ENCODE results near the gene SLC25A25. TPM values are rescaled to one million over a fixed set of nuclear protein-coding genes. Genes with fewer than 3 reads are reported as not detected.

Gene SLC25A25
- total and polyA plus RNA-seq, 9 of the 15 experiments (the other 6 are each of a cell fraction or from before 2014, with no cell fraction given) = 0.07 to 35.9 (median 23.2) TPM

DNA sequence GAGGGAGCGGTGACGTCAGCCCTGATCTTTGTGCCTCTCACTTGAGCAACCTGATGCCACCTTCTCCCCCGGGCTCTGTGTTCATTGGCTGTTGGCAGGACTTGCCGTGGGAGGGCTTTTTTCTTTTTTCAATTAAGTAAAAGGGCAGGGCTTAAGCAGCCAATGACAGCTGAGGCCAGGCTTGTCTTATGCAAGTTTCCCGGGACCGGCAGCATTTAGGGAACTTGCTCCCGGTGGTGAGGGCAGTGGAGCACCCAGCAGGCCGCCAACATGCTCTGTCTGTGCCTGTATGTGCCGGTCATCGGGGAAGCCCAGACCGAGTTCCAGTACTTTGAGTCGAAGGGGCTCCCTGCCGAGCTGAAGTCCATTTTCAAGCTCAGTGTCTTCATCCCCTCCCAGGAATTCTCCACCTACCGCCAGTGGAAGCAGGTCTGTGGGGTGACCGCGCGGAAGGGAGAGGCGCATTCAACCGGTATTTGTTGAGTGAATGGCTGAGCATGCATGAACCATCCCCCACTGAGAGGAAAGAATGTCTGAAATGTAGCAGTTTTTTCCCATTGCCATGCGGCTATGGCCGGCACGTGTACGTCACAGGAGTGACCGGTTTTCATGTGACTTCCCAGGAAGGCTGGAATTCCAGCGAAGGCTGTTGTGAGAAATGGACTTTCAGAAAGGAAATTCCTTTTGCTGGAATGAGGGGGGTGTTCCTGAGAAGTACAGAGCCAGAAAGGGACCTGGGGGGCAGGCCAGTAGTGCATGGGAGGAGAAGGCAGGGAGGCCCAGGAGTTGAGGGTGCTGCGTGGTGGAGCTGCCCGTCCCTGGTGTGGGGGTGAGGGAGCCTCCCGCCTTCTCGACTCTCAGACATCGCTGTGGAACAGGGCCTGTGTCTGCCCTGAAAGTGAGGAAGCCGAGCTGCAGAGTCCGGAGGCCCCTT lies 30.5 kb downstream of the SLC25A25 start (continued):
- TF ChIP-seq, protein P1, sequence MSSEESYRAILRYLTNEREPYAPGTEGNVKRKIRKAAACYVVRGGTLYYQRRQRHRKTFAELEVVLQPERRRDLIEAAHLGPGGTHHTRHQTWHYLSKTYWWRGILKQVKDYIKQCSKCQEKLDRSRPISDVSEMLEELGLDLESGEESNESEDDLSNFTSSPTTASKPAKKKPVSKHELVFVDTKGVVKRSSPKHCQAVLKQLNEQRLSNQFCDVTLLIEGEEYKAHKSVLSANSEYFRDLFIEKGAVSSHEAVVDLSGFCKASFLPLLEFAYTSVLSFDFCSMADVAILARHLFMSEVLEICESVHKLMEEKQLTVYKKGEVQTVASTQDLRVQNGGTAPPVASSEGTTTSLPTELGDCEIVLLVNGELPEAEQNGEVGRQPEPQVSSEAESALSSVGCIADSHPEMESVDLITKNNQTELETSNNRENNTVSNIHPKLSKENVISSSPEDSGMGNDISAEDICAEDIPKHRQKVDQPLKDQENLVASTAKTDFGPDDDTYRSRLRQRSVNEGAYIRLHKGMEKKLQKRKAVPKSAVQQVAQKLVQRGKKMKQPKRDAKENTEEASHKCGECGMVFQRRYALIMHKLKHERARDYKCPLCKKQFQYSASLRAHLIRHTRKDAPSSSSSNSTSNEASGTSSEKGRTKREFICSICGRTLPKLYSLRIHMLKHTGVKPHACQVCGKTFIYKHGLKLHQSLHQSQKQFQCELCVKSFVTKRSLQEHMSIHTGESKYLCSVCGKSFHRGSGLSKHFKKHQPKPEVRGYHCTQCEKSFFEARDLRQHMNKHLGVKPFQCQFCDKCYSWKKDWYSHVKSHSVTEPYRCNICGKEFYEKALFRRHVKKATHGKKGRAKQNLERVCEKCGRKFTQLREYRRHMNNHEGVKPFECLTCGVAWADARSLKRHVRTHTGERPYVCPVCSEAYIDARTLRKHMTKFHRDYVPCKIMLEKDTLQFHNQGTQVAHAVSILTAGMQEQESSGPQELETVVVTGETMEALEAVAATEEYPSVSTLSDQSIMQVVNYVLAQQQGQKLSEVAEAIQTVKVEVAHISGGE (CRISPR knock-in tag; IDR thresholded peaks at IDR 0.05) = no peak
- TF ChIP-seq PTTG1 (tag; IDR thresholded peaks at IDR 0.05; ENCODE audit: low read depth) (no peak), TARDBP (IDR thresholded peaks at IDR 0.05) (no peak), STAG1 (CRISPR knock-in tag; IDR thresholded peaks at IDR 0.05; ENCODE audit: borderline replicate concordance) (no peak), ZNF274 (IDR thresholded peaks at IDR 0.05; ENCODE audit: borderline replicate concordance, low read depth, low read length) (no peak), EZH2 (IDR thresholded peaks at IDR 0.05; ENCODE audit: borderline replicate concordance, low read depth, low read length) (no peak), XRCC5 (IDR thresholded peaks at IDR 0.05; ENCODE audit: low read depth, low read length) (no peak), RHOXF2B (CRISPR knock-in tag; conservative IDR thresholded peaks at IDR 0.05) (no peak), ZNF431 (CRISPR knock-in tag; IDR thresholded peaks at IDR 0.05) (no peak), ZNF232 (CRISPR knock-in tag; IDR thresholded peaks at IDR 0.05) (no peak), POLR2AphosphoS5 (IDR thresholded peaks at IDR 0.05; ENCODE audit: control insufficient read depth, insufficient read depth, low read depth, low read length) (no peak), SMARCE1 (IDR thresholded peaks at IDR 0.05) (no peak), TAF1 (IDR thresholded peaks at IDR 0.05; ENCODE audit: control insufficient read depth, extremely low read depth, insufficient read depth, low read length, severe bottlenecking) (peak; percentile 45)
- TF ChIP-seq, protein P2, sequence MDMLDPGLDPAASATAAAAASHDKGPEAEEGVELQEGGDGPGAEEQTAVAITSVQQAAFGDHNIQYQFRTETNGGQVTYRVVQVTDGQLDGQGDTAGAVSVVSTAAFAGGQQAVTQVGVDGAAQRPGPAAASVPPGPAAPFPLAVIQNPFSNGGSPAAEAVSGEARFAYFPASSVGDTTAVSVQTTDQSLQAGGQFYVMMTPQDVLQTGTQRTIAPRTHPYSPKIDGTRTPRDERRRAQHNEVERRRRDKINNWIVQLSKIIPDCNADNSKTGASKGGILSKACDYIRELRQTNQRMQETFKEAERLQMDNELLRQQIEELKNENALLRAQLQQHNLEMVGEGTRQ (CRISPR knock-in tag; IDR thresholded peaks at IDR 0.05) = no peak
- TF ChIP-seq, protein P3, sequence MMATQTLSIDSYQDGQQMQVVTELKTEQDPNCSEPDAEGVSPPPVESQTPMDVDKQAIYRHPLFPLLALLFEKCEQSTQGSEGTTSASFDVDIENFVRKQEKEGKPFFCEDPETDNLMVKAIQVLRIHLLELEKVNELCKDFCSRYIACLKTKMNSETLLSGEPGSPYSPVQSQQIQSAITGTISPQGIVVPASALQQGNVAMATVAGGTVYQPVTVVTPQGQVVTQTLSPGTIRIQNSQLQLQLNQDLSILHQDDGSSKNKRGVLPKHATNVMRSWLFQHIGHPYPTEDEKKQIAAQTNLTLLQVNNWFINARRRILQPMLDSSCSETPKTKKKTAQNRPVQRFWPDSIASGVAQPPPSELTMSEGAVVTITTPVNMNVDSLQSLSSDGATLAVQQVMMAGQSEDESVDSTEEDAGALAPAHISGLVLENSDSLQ (IDR thresholded peaks at IDR 0.05) = peak; percentile 42; the same call in 1 of the 2 replicates
- TF ChIP-seq, protein P4, sequence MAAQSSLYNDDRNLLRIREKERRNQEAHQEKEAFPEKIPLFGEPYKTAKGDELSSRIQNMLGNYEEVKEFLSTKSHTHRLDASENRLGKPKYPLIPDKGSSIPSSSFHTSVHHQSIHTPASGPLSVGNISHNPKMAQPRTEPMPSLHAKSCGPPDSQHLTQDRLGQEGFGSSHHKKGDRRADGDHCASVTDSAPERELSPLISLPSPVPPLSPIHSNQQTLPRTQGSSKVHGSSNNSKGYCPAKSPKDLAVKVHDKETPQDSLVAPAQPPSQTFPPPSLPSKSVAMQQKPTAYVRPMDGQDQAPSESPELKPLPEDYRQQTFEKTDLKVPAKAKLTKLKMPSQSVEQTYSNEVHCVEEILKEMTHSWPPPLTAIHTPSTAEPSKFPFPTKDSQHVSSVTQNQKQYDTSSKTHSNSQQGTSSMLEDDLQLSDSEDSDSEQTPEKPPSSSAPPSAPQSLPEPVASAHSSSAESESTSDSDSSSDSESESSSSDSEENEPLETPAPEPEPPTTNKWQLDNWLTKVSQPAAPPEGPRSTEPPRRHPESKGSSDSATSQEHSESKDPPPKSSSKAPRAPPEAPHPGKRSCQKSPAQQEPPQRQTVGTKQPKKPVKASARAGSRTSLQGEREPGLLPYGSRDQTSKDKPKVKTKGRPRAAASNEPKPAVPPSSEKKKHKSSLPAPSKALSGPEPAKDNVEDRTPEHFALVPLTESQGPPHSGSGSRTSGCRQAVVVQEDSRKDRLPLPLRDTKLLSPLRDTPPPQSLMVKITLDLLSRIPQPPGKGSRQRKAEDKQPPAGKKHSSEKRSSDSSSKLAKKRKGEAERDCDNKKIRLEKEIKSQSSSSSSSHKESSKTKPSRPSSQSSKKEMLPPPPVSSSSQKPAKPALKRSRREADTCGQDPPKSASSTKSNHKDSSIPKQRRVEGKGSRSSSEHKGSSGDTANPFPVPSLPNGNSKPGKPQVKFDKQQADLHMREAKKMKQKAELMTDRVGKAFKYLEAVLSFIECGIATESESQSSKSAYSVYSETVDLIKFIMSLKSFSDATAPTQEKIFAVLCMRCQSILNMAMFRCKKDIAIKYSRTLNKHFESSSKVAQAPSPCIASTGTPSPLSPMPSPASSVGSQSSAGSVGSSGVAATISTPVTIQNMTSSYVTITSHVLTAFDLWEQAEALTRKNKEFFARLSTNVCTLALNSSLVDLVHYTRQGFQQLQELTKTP (IDR thresholded peaks at IDR 0.05; ENCODE audit: low read depth in 1 of 2, partially characterized antibody in 2 of 2) = no peak
